HCT116 (cell line): Measurements from ENCODE around the gene PRKN. TPM values are rescaled to one million over a fixed set of nuclear protein-coding genes. Genes with fewer than 3 reads are reported as not detected.

Source experiments
- ATAC-seq: fragments of 200-7000 bp; cut with Tn5 transposase; 2 replicates; pipeline ENCODE4 v1.9.1; 2020; ENCODE audit warnings: mild to moderate bottlenecking, moderate library complexity
- BruUV-seq: library from RNA; stranded (reverse); fragments of 400-500 nt; replicated peaks from 2 replicates; lab custom pipeline; 2021; lab: Mats Ljungman, UMichigan
- CTCF ChIA-PET: fragments of 300-600 bp; sonication (Branson Sonifier 250); formaldehyde crosslinking; loops from one replicate; lab custom pipeline; 2021; ENCODE audit warnings: antibody characterized with exemption; lab: Charles Lee
- POLR2A ChIA-PET: fragments of 300-600, 350-600 bp; sonication (Branson Sonifier 250); formaldehyde crosslinking; loops from one replicate; lab custom pipeline; 2021; ENCODE audit warnings: antibody characterized with exemption; lab: Charles Lee
- RAD21 ChIA-PET, 2 experiments: fragments of 300-600 bp; sonication (Branson Sonifier 250); formaldehyde crosslinking; loops; one replicate each; lab custom pipeline; 2023; ENCODE audit warnings: low total read pairs in 2 of 2; ENCODE audit not compliant: uncharacterized antibody in 2 of 2, unreplicated experiment in 2 of 2, low non-redundant PET in 1 of 2; lab: Charles Lee
- DNase-seq: peaks from one replicate; pipeline ENCODE4 v3.0.0-alpha.2; 2010; ENCODE audit warnings: low read depth, low spot score
- H2AFZ ChIP-seq: fragments of 200-600 bp; shearing (Covaris generic), sonication (generic); 2 replicates; pipeline ENCODE4 v1.6.1; 2017; ENCODE audit warnings: low read depth, mixed run types, mixed read lengths, antibody characterized with exemption, low read length; ENCODE audit not compliant: poor library complexity, severe bottlenecking
- H3K27ac ChIP-seq: 2 replicates; pipeline ENCODE4 v1.5.1; 2012; ENCODE audit warnings: low read depth, low read length
- H3K27me3 ChIP-seq: fragments of 200-600 bp; sonication (generic); 2 replicates; pipeline ENCODE4 v1.6.1; 2016; ENCODE audit warnings: mixed run types, low read length, mixed read lengths; ENCODE audit not compliant: insufficient read depth
- H3K36me3 ChIP-seq, 2 experiments: fragments of 200-500 bp in 1 of 2; fragments of 200-600 bp in 1 of 2; sonication (Bioruptor generic) in 1 of 2; sonication (generic) in 1 of 2; 2 replicates each; pipeline versions ENCODE4 v1.5.1 to v1.6.1; 2014 to 2016; ENCODE audit warnings: low read length in 2 of 2, inconsistent platforms in 1 of 2, mixed read lengths in 1 of 2, mixed run types in 1 of 2; ENCODE audit not compliant: insufficient read depth in 2 of 2, control insufficient read depth in 1 of 2
- H3K4me1 ChIP-seq, 2 experiments: fragments of 200-600 bp in 1 of 2; sonication (generic) in 1 of 2; 2 replicates each; pipeline versions ENCODE4 v1.5.1 to v1.6.1; 2012 to 2017; ENCODE audit warnings: low read length in 2 of 2, inconsistent platforms in 1 of 2, mild to moderate bottlenecking in 1 of 2, mixed read lengths in 1 of 2, mixed run types in 1 of 2, moderate library complexity in 1 of 2; ENCODE audit not compliant: insufficient read depth in 2 of 2, control insufficient read depth in 1 of 2
- H3K4me2 ChIP-seq: fragments of 200-600 bp; sonication (generic); 2 replicates; pipeline ENCODE4 v1.6.1; 2017; ENCODE audit warnings: mixed run types, low read length, mixed read lengths
- H3K4me3 ChIP-seq, 2 experiments: fragments of 200-600 bp in 1 of 2; sonication (generic) in 1 of 2; replicated peaks in 1 of 2; 2 replicates each; pipeline ENCODE4 v1.5.1; 2011 to 2016; ENCODE audit warnings: low read length in 2 of 2, control low read depth in 1 of 2, low read depth in 1 of 2, mild to moderate bottlenecking in 1 of 2, mixed read lengths in 1 of 2, mixed run types in 1 of 2
- H3K79me2 ChIP-seq: fragments of 200-600 bp; sonication (generic); 2 replicates; pipeline ENCODE4 v1.6.1; 2017; ENCODE audit warnings: mild to moderate bottlenecking, mixed run types, low read length, moderate library complexity, mixed read lengths; ENCODE audit not compliant: insufficient read depth
- H3K9ac ChIP-seq: fragments of 200-600 bp; sonication (generic); 2 replicates; pipeline ENCODE4 v1.6.1; 2016; ENCODE audit warnings: low read length, mixed read lengths
- H3K9me2 ChIP-seq: fragments of 200-600 bp; sonication (generic), shearing (Covaris generic); 2 replicates; pipeline ENCODE4 v1.6.1; 2017; ENCODE audit warnings: mixed run types, mild to moderate bottlenecking, moderate library complexity; ENCODE audit not compliant: insufficient read depth
- H3K9me3 ChIP-seq, 2 experiments: fragments of 200-500 bp in 1 of 2; fragments of 200-600 bp in 1 of 2; sonication (Bioruptor generic) in 1 of 2; sonication (generic) in 1 of 2; 2 replicates each; pipeline ENCODE4 v1.6.1; 2014 to 2017; ENCODE audit warnings: low read length in 2 of 2, mixed read lengths in 2 of 2, inconsistent platforms in 1 of 2, low read depth in 1 of 2, mild to moderate bottlenecking in 1 of 2, mixed run types in 1 of 2, moderate library complexity in 1 of 2; ENCODE audit not compliant: control insufficient read depth in 1 of 2, insufficient read depth in 1 of 2
- H4K20me1 ChIP-seq: fragments of 200-600 bp; sonication (generic), shearing (Covaris generic); 2 replicates; pipeline ENCODE4 v1.6.1; 2017; ENCODE audit warnings: mixed run types, mild to moderate bottlenecking, moderate library complexity; ENCODE audit not compliant: insufficient read depth
- ATF3 ChIP-seq: IDR thresholded peaks from 2 replicates; pipeline ENCODE4 v1.6.1; 2012
- CBX3 ChIP-seq: IDR thresholded peaks from 2 replicates; pipeline ENCODE4 v1.6.1; 2012; ENCODE audit warnings: low read depth
- CEBPB ChIP-seq: IDR thresholded peaks from 2 replicates; pipeline ENCODE4 v1.6.1; 2012; ENCODE audit warnings: low read depth
- CTCF ChIP-seq, 3 experiments: fragments of 200-600 bp in 1 of 3; sonication (generic) in 1 of 3; IDR thresholded peaks in 2 of 3; conservative IDR thresholded peaks in 1 of 3; 2 replicates each; pipeline ENCODE4 v1.5.1; 2012 to 2017; ENCODE audit warnings: low read depth in 2 of 3, low read length in 2 of 3, antibody characterized with exemption in 1 of 3, borderline replicate concordance in 1 of 3, control low read depth in 1 of 3, mild to moderate bottlenecking in 1 of 3, mixed read lengths in 1 of 3, mixed run types in 1 of 3, moderate library complexity in 1 of 3; ENCODE audit not compliant: insufficient read depth in 1 of 3
- EGR1 ChIP-seq: IDR thresholded peaks from 2 replicates; pipeline ENCODE4 v1.6.1; 2012; ENCODE audit warnings: low read depth
- ELF1 ChIP-seq: IDR thresholded peaks from 2 replicates; pipeline ENCODE4 v1.6.1; 2012; ENCODE audit warnings: low read depth, borderline replicate concordance
- EZH2 ChIP-seq: fragments of 200-600 bp; sonication (generic); IDR thresholded peaks from 2 replicates; pipeline ENCODE4 v1.6.1; 2017; ENCODE audit warnings: antibody characterized with exemption, mixed run types
- EZH2phosphoT487 ChIP-seq: fragments of 200-600 bp; IDR thresholded peaks from 2 replicates; pipeline ENCODE4 v1.6.1; 2018; ENCODE audit warnings: antibody characterized with exemption, borderline replicate concordance
- FOSL1 ChIP-seq: IDR thresholded peaks from 2 replicates; pipeline ENCODE4 v1.6.1; 2012; ENCODE audit warnings: low read depth
- JUND ChIP-seq: IDR thresholded peaks from 2 replicates; pipeline ENCODE4 v1.6.1; 2012
- MAX ChIP-seq: IDR thresholded peaks from 2 replicates; pipeline ENCODE4 v1.6.1; 2012
- POLR2A ChIP-seq: IDR thresholded peaks from 2 replicates; pipeline ENCODE4 v1.7.0; 2011; ENCODE audit warnings: borderline replicate concordance; ENCODE audit not compliant: insufficient read depth, insufficient read length; ENCODE audit errors: extremely low read depth
- POLR2AphosphoS5 ChIP-seq: IDR thresholded peaks from 2 replicates; pipeline ENCODE4 v1.6.1; 2011; ENCODE audit warnings: mild to moderate bottlenecking, low read depth, low read length, moderate library complexity
- RAD21 ChIP-seq: IDR thresholded peaks from 2 replicates; pipeline ENCODE4 v1.6.1; 2012; ENCODE audit warnings: low read depth, mild to moderate bottlenecking
- REST ChIP-seq: IDR thresholded peaks from 2 replicates; pipeline ENCODE4 v1.6.1; 2012; ENCODE audit warnings: low read depth
- SIN3A ChIP-seq: IDR thresholded peaks from 2 replicates; pipeline ENCODE4 v1.6.1; 2012; ENCODE audit warnings: low read depth
- SP1 ChIP-seq: IDR thresholded peaks from 2 replicates; pipeline ENCODE4 v1.6.1; 2012; ENCODE audit warnings: low read depth
- SRF ChIP-seq: IDR thresholded peaks from 2 replicates; pipeline ENCODE4 v1.6.1; 2012; ENCODE audit warnings: low read depth
- TCF7L2 ChIP-seq: IDR thresholded peaks from 2 replicates; pipeline ENCODE4 v1.7.0; 2011; ENCODE audit warnings: borderline replicate concordance, inconsistent platforms; ENCODE audit not compliant: insufficient read depth, insufficient read length; ENCODE audit errors: extremely low read depth
- ZFX ChIP-seq: fragments of 450-650 bp; IDR thresholded peaks from 2 replicates; pipeline ENCODE4 v1.6.1; 2017
- intact Hi-C: fragments of 100-400 bp; cut with micrococcal nuclease; formaldehyde crosslinking; loops from 2 replicates; pipeline ENCODE4 v1.10.0; 2022
- total RNA-seq: library from RNA; stranded (reverse); gene quantifications from one replicate; pipeline ENCODE4 v1.2.1, GENCODE V29; 2021; ENCODE audit not compliant: unreplicated experiment

Gene PRKN
- total RNA-seq, 1 experiment from 2014 or later, result 2.6 TPM

GRCh38 chr6:162728197-162728596 lies 631 bp upstream of the PRKN start:
- ChIA-PET POLR2A (no interaction called here), CTCF (no interaction called here), RAD21 (no interaction called here)
- Histone ChIP-seq H4K20me1 (no peaks in the 10 kb centered on the region), H2AFZ (peak overlapping the region; percentile 90), H3K4me1 (peaks cover 0 to 9% of the 10 kb centered on the region in 2 experiments; a peak in 1 of 4 replicates), H3K36me3 (no peaks in the 10 kb centered on the region), H3K27me3 (no peaks in the 10 kb centered on the region), H3K4me2 (peak overlapping the region; percentile 70), H3K9me2 (no peaks in the 10 kb centered on the region), H3K4me3 (peak overlapping the region; percentile 9 to 61; a peak in 3 of 4 replicates), H3K9me3 (no peaks in the 10 kb centered on the region; a peak in 1 of 4 replicates), H3K9ac (peak overlapping the region; percentile 33; the same call in 1 of the 2 replicates), H3K27ac (no peak overlapping the region), H3K79me2 (no peaks in the 10 kb centered on the region)
- TF ChIP-seq POLR2A (no peak), EZH2phosphoT487 (no peak), CEBPB (no peak), EZH2 (no peak), CTCF (IDR thresholded peaks at IDR 0.05 in 2 of 3, conservative IDR thresholded peaks at IDR 0.05 in 1 of 3; ENCODE audit: borderline replicate concordance in 1 of 3, insufficient read depth in 1 of 3, low read depth in 2 of 3, low read length in 2 of 3) (no peak), JUND (no peak), CBX3 (no peak), EGR1 (no peak), FOSL1 (no peak), RAD21 (no peak), ZFX (no peak), REST (no peak), SRF (no peak), ATF3 (no peak), SIN3A (no peak), ELF1 (no peak), MAX (no peak), SP1 (no peak), POLR2AphosphoS5 (no peak), TCF7L2 (no peak)
- ATAC-seq (no peak), DNase-seq (no peak)
- no TSS peak for BruUV-seq
- intact Hi-C loops, result no loop called here
